Fibroblast of lung (primary cell): ENCODE results near the gene NID1. TPM values are rescaled to one million over a fixed set of nuclear protein-coding genes. Genes with fewer than 3 reads are reported as not detected.

ENCODE experiments used
- DNase-seq, 2 donors: peaks; one replicate each; pipeline versions ENCODE4 v3.0.0 to v3.0.0-alpha.2; 2010; ENCODE audit warnings: low read depth in 2 of 2
- H2AFZ ChIP-seq: 2 replicates; pipeline ENCODE4 v1.5.1; 2012; ENCODE audit warnings: low read length, control low read depth, inconsistent platforms
- H3K27ac ChIP-seq: 2 replicates; pipeline ENCODE4 v1.5.1; 2011; ENCODE audit warnings: low read length, control low read depth; ENCODE audit not compliant: insufficient read depth
- H3K27me3 ChIP-seq: 2 replicates; pipeline ENCODE4 v1.5.1; 2011; ENCODE audit warnings: mild to moderate bottlenecking, low read length; ENCODE audit not compliant: control insufficient read depth, insufficient read depth
- H3K36me3 ChIP-seq: 2 replicates; pipeline ENCODE4 v1.5.1; 2011; ENCODE audit warnings: low read length; ENCODE audit not compliant: control insufficient read depth, insufficient read depth
- H3K4me1 ChIP-seq: 2 replicates; pipeline ENCODE4 v1.5.1; 2011; ENCODE audit warnings: low read length; ENCODE audit not compliant: control insufficient read depth, insufficient read depth; ENCODE audit errors: extremely low read depth
- H3K4me2 ChIP-seq: 2 replicates; pipeline ENCODE4 v1.5.1; 2011; ENCODE audit warnings: low read length, control low read depth; ENCODE audit not compliant: insufficient read depth; ENCODE audit errors: extremely low read depth
- H3K4me3 ChIP-seq, 4 experiments: fragments of 200-600 bp in 1 of 4; sonication (generic) in 1 of 4; replicated peaks in 1 of 4; 2 replicates each; pipeline ENCODE4 v1.5.1; 2011 to 2016; ENCODE audit warnings: low read length in 4 of 4, low read depth in 3 of 4, mild to moderate bottlenecking in 3 of 4, control low read depth in 2 of 4, inconsistent platforms in 1 of 4, mixed read lengths in 1 of 4; ENCODE audit not compliant: insufficient read depth in 1 of 4; ENCODE audit errors: control extremely low read depth in 1 of 4
- H3K79me2 ChIP-seq: 2 replicates; pipeline ENCODE4 v1.5.1; 2012; ENCODE audit warnings: mild to moderate bottlenecking, low read length, inconsistent platforms; ENCODE audit not compliant: control insufficient read depth, insufficient read depth
- H3K9ac ChIP-seq: 2 replicates; pipeline ENCODE4 v1.5.1; 2011; ENCODE audit warnings: mild to moderate bottlenecking, low read length, control low read depth; ENCODE audit not compliant: insufficient read depth
- H3K9me3 ChIP-seq: 2 replicates; pipeline ENCODE4 v1.5.1; 2012; ENCODE audit warnings: low read depth, low read length; ENCODE audit not compliant: control insufficient read depth, insufficient read depth
- H4K20me1 ChIP-seq: 2 replicates; pipeline ENCODE4 v1.5.1; 2011; ENCODE audit warnings: low read length; ENCODE audit not compliant: control insufficient read depth, insufficient read depth; ENCODE audit errors: extremely low read depth
- CTCF ChIP-seq, 2 donors: IDR thresholded peaks in 1 of 2; conservative IDR thresholded peaks in 1 of 2; 1 replicate in 1 of 2; 2 replicates in 1 of 2; pipeline ENCODE4 v1.5.1; 2011 to 2012; ENCODE audit warnings: low read length in 2 of 2, control low read depth in 1 of 2, inconsistent platforms in 1 of 2, low read depth in 1 of 2, mild to moderate bottlenecking in 1 of 2
- EZH2 ChIP-seq: IDR thresholded peaks from 2 replicates; pipeline ENCODE4 v1.5.1; 2012; ENCODE audit warnings: low read length, control low read depth, mild to moderate bottlenecking; ENCODE audit errors: missing control alignments
- polyA plus RNA-seq, 2 donors: library from polyadenylated mRNA; depleted of rRNA in 1 of 2; stranded (reverse) in 1 of 2; unstranded in 1 of 2; fragments of >200 nt; gene quantifications; 2 replicates each; pipeline ENCODE4 v1.2.1, GENCODE V29; 2011 to 2012; ENCODE audit warnings: missing spikeins in 1 of 2
- total RNA-seq: library from RNA; depleted of rRNA; stranded (reverse); fragments of >200 nt; gene quantifications from 2 replicates; pipeline ENCODE4 v1.2.1, GENCODE V29; 2014

NID1 gene
- total and polyA plus RNA-seq, 2 donors (not counting 1 experiment from before 2014, with no cell fraction given): 29.1 to 152 TPM

- no peaks in the 10 kb centered on the region for H4K20me1 ChIP-seq
- no peaks in the 10 kb centered on the region for H3K4me1 ChIP-seq
Measured at GRCh38 chr1:236073307-236073897, 8.5 kb upstream of the NID1 start.

GRCh38 chr1:236072001-236072400 lies 7.1 kb upstream of the NID1 start:
- no peaks in the 10 kb centered on the region for H3K27me3 ChIP-seq
- TF ChIP-seq CTCF (conservative IDR thresholded peaks at IDR 0.05 in 1 of 2, IDR thresholded peaks at IDR 0.05 in 1 of 2; ENCODE audit: low read depth in 1 of 2, low read length in 2 of 2) (no peak), EZH2 (no peak)

More at GRCh38 chr1:236073307-236073897, 8.5 kb upstream of the NID1 start:
- Histone ChIP-seq H3K79me2 (no peaks in the 10 kb centered on the region), H3K9ac (no peak overlapping the region), H3K27ac (no peak overlapping the region), H3K4me2 (no peak overlapping the region), H3K27me3 (no peaks in the 10 kb centered on the region), H2AFZ (no peak overlapping the region), H3K36me3 (no peaks in the 10 kb centered on the region), H3K4me3 (no peak overlapping the region), H3K9me3 (no peaks in the 10 kb centered on the region)
- TF ChIP-seq EZH2 (no peak), CTCF (conservative IDR thresholded peaks at IDR 0.05 in 1 of 2, IDR thresholded peaks at IDR 0.05 in 1 of 2; ENCODE audit: low read depth in 1 of 2, low read length in 2 of 2) (no peak)
- no peak for DNase-seq

GRCh38 chr1:236070753-236071152 lies 5.9 kb upstream of the NID1 start:
- DNase-seq: no peak
- no peaks in the 10 kb centered on the region for H3K79me2 ChIP-seq
- no peak overlapping the region for H2AFZ ChIP-seq

More at GRCh38 chr1:236072001-236072400, 7.1 kb upstream of the NID1 start:
- no peak for DNase-seq
- Histone ChIP-seq H3K9me3 (no peaks in the 10 kb centered on the region), H4K20me1 (no peaks in the 10 kb centered on the region), H3K4me3 (no peak overlapping the region), H3K36me3 (no peaks in the 10 kb centered on the region), H3K79me2 (no peaks in the 10 kb centered on the region), H3K4me1 (peaks cover 2% of the 10 kb centered on the region), H3K27ac (no peak overlapping the region), H3K9ac (no peak overlapping the region), H3K4me2 (no peak overlapping the region), H2AFZ (no peak overlapping the region)

More at GRCh38 chr1:236070753-236071152, 5.9 kb upstream of the NID1 start:
- Histone ChIP-seq H3K27ac (no peak overlapping the region), H3K9me3 (no peaks in the 10 kb centered on the region), H4K20me1 (no peaks in the 10 kb centered on the region), H3K36me3 (no peaks in the 10 kb centered on the region), H3K4me2 (no peak overlapping the region), H3K4me1 (peaks cover 4% of the 10 kb centered on the region), H3K27me3 (no peaks in the 10 kb centered on the region), H3K4me3 (no peak overlapping the region), H3K9ac (no peak overlapping the region)
- TF ChIP-seq CTCF (conservative IDR thresholded peaks at IDR 0.05 in 1 of 2, IDR thresholded peaks at IDR 0.05 in 1 of 2; ENCODE audit: low read depth in 1 of 2, low read length in 2 of 2) (no peak), EZH2 (no peak)
